Measurements from ENCODE around the gene FAM185A. TPM values are rescaled to one million over a fixed set of nuclear protein-coding genes. Genes with fewer than 3 reads are reported as not detected.
A peak's percentile ranks its signal among the peaks of the same experiment; 100 is the strongest.
"Not testable (repeated sequence)": the region's sequence is repeated elsewhere in the genome, so short reads cannot be mapped to it uniquely, and the experiment has no call there.

Gene FAM185A
- total RNA-seq (2016; rRNA removed; fragmentation: Illumina TruSeq; extraction: Trizol) (11.6 and 12.9 TPM in 2 replicates), polyA plus RNA-seq (2011; rRNA removed) (5.0 and 5.4 TPM in 2 replicates), polyA minus RNA-seq (2011; rRNA and poly(A)+ RNA removed; ENCODE audit: low replicate concordance) (12.2 TPM in 2 replicates), Bru-seq, nascent RNA (percentile 64 among the genes with signal in this experiment), BruChase-seq, experiment 1, labeled RNA remaining after a 6-hour chase (percentile 55 among the genes with signal in this experiment), BruChase-seq, experiment 2, labeled RNA remaining after a 2-hour chase (percentile 62 among the genes with signal in this experiment)
- 5.0 and 6.2 TPM in 2 replicates for total RNA-seq (2016; cell fraction: cytosol; rRNA removed; fragmentation: Illumina TruSeq; extraction: Trizol; ENCODE audit: low read depth)
- 10.9 and 11.9 TPM in 2 replicates for total RNA-seq (2016; cell fraction: insoluble cytoplasmic fraction; rRNA removed; fragmentation: Illumina TruSeq; extraction: Trizol)
- total RNA-seq (2016; cell fraction: membrane; rRNA removed; fragmentation: Illumina TruSeq; extraction: Trizol) = 4.1 and 5.3 TPM in 2 replicates
- total RNA-seq (2016; cell fraction: nucleus; rRNA removed; fragmentation: Illumina TruSeq; extraction: Trizol) = 18.2 and 19.6 TPM in 2 replicates
- polyA plus RNA-seq (2011; cell fraction: cytosol; rRNA removed) = 4.1 and 5.4 TPM in 2 replicates
- 15.7 and 15.8 TPM in 2 replicates for polyA plus RNA-seq (2011; cell fraction: nucleus; rRNA removed)
- polyA plus RNA-seq (2012) = 1.7 and 5.4 TPM in 2 replicates
- 1.1 and 1.3 TPM in 2 replicates for polyA plus RNA-seq (2016; cell fraction: cytosol; fragmentation: Illumina TruSeq; extraction: Trizol; ENCODE audit: low read depth)
- 9.7 and 10.4 TPM in 2 replicates for polyA plus RNA-seq (2016; cell fraction: insoluble cytoplasmic fraction; fragmentation: Illumina TruSeq; extraction: Trizol; ENCODE audit: low read depth)
- polyA plus RNA-seq (2016; cell fraction: membrane; fragmentation: Illumina TruSeq; extraction: Trizol; ENCODE audit: low read depth) = 2.2 and 2.6 TPM in 2 replicates
- polyA plus RNA-seq (2016; cell fraction: nucleus; fragmentation: Illumina TruSeq; extraction: Trizol; ENCODE audit: insufficient read depth, low read depth) = 10.1 and 11.2 TPM in 2 replicates
- polyA minus RNA-seq (2011; cell fraction: cytosol; rRNA and poly(A)+ RNA removed) = 5.0 and 6.1 TPM in 2 replicates
- polyA minus RNA-seq (2011; cell fraction: nucleus; rRNA and poly(A)+ RNA removed) = 25.9 and 26.7 TPM in 2 replicates
- long read RNA-seq, experiment 1, partial matches to known transcripts = 1 of 8 reads
- long read RNA-seq, experiment 1, other reads (novel, unspliced or antisense) = 3 of 8 reads
- long read RNA-seq, experiment 2, partial matches to known transcripts = 0 of 6 reads
- long read RNA-seq, experiment 2, other reads (novel, unspliced or antisense) = 5 of 6 reads

- peak; percentile 96 for FAIRE-seq
- H3K9me3 ChIP-seq (ENCODE audit: low read length); H2AFZ ChIP-seq (ENCODE audit: low read length); H3K79me2 ChIP-seq (ENCODE audit: insufficient read depth, low read length); H3K27me3 ChIP-seq (ENCODE audit: control insufficient read depth in 1 of 2, insufficient read depth in 2 of 2, low read length in 2 of 2); H4K20me1 ChIP-seq (ENCODE audit: insufficient read depth, low read length); H3K4me1 ChIP-seq (ENCODE audit: insufficient read depth, low read length); CTCF ChIA-PET (ENCODE audit: low intra/inter-chr PET ratio, low total read pairs); H3K36me3 ChIP-seq (replicated peaks in 1 of 2; ENCODE audit: control insufficient read depth in 1 of 2, insufficient read depth in 2 of 2, low read length in 2 of 2); in situ Hi-C loops (cut with HindIII; ENCODE audit: extremely low pct_ligation_motif_present, low pct_unique_long_range_greater_than_20kb): not testable (repeated sequence)
- POLR2A ChIA-PET = interaction anchor here (1.0 to 1.5 kb wide), 4 partner anchors 289 to 400 kb away, joined by 5 to 17 read pairs (median 8); partner anchors contain the start of genes ARMC10, FBXL13 and NAPEPLD
- peak within 1 kb of the TSS; percentile 73 for H3K9ac ChIP-seq (ENCODE audit: insufficient read depth, low read depth, low read length)
- ATAC-seq = peak; percentile 97
- H3K27ac ChIP-seq (ENCODE audit: extremely low read length, insufficient read depth, low read length) = peak within 1 kb of the TSS; percentile 71
- WGBS (ENCODE audit: low lambda C conversion rate) = 0% methylated on average over 23 of the region's 47 CpGs
- H3K4me2 ChIP-seq (ENCODE audit: low read depth, low read length) = peak within 1 kb of the TSS; percentile 77
- intact Hi-C loops (cut with micrococcal nuclease; ENCODE audit: unreplicated experiment) = loop anchor here (10.0 kb wide), 1 partner anchor 316 kb away; no protein-coding TSS in a partner anchor
- H3K4me3 ChIP-seq (replicated peaks in 1 of 3; ENCODE audit: insufficient read depth in 1 of 3, low read depth in 2 of 3, low read length in 3 of 3) = peak within 1 kb of the TSS; percentile 66 to 78 (median 73)
- TSS peak; percentile 69 for BruUV-seq (replicated peaks)
- peak; percentile 99 for DNase-seq (ENCODE audit: low spot score)
- peak; percentile 97 for TF ChIP-seq HMGXB3 (CRISPR knock-in tag; IDR thresholded peaks at IDR 0.05; ENCODE audit: borderline replicate concordance)
- TF ChIP-seq ZNF772 (CRISPR knock-in tag; IDR thresholded peaks at IDR 0.05) = 0 out of 2 replicates have a peak, but pooled peaks have one; percentile 41
- peak; percentile 71 for TF ChIP-seq MNT (IDR thresholded peaks at IDR 0.05)
- peak; percentile 97 for TF ChIP-seq NR2C2 (CRISPR knock-in tag; IDR thresholded peaks at IDR 0.05; ENCODE audit: borderline replicate concordance)
- peak; percentile 12; the same call in 1 of the 2 replicates for TF ChIP-seq CTCF (CRISPR knock-in tag; IDR thresholded peaks at IDR 0.05)
- TF ChIP-seq NFYB (CRISPR knock-in tag; IDR thresholded peaks at IDR 0.05) = peak; percentile 88
- peak; percentile 30; the same call in 1 of the 2 replicates for TF ChIP-seq GABPA (IDR thresholded peaks at IDR 0.05; ENCODE audit: low read depth, low read length)
- peak; percentile 84 for TF ChIP-seq GABPA (CRISPR knock-in tag; IDR thresholded peaks at IDR 0.05; ENCODE audit: low read depth)
- TF ChIP-seq KDM5A (IDR thresholded peaks at IDR 0.05; ENCODE audit: borderline replicate concordance, low read length) = peak; percentile 50; the same call in 1 of the 2 replicates
Observed at GRCh38 chr7:102748605-102749444, at the start of gene FAM185A. FAM185A (plus strand) TSS chr7:102748999; CDS start chr7:102749208, 209 bp downstream.

Data from HepG2 (cell line).